Measurements from ENCODE around the gene RUBCNL.
"Not testable (repeated sequence)": the region's sequence is repeated elsewhere in the genome, so short reads cannot be mapped to it uniquely, and the experiment has no call there.

RUBCNL gene

GRCh38 chr13:46372938-46373337, 14.1 kb downstream of the RUBCNL start:
- DNase-seq: not testable (repeated sequence)

- DNase-seq: no peak
Measured at GRCh38 chr13:46372071-46372470, 15.0 kb downstream of the RUBCNL start.

- no peak for DNase-seq
Measured at GRCh38 chr13:46369506-46370277, 17.4 kb downstream of the RUBCNL start.

- no peak for DNase-seq
Measured at GRCh38 chr13:46367617-46368327, 19.3 kb downstream of the RUBCNL start.

- DNase-seq: no peak
Measured at GRCh38 chr13:46361276-46361934, 25.6 kb downstream of the RUBCNL start.

- no peak for DNase-seq
Measured at GRCh38 chr13:46360604-46361003, 26.4 kb downstream of the RUBCNL start.

- DNase-seq: no peak
Measured at GRCh38 chr13:46359714-46360113, 27.3 kb downstream of the RUBCNL start.

- no peak for DNase-seq
Measured at GRCh38 chr13:46355901-46356590, 31.0 kb downstream of the RUBCNL start.

- no peak for DNase-seq
Measured at GRCh38 chr13:46355088-46355468, 32.0 kb downstream of the RUBCNL start.

- DNase-seq: no peak
Measured at GRCh38 chr13:46354156-46355087, 32.6 kb downstream of the RUBCNL start.

- DNase-seq: no peak
Measured at GRCh38 chr13:46352805-46353204, 34.2 kb downstream of the RUBCNL start.

GRCh38 chr13:46350003-46350402, 37.0 kb downstream of the RUBCNL start:
- no peak for DNase-seq

GRCh38 chr13:46348961-46349360, 38.1 kb downstream of the RUBCNL start:
- DNase-seq: no peak

GRCh38 chr13:46347277-46347676, 39.8 kb downstream of the RUBCNL start:
- no peak for DNase-seq

- DNase-seq: no peak
Measured at GRCh38 chr13:46345866-46346265, 41.2 kb downstream of the RUBCNL start.

- no peak for DNase-seq
Measured at GRCh38 chr13:46345398-46345797, 41.7 kb downstream of the RUBCNL start.

GRCh38 chr13:46343279-46343994, 43.6 kb downstream of the RUBCNL start:
- no peak for DNase-seq

- no peak for DNase-seq
Measured at GRCh38 chr13:46342538-46342937, 44.5 kb downstream of the RUBCNL start.

GRCh38 chr13:46341112-46341711, 45.8 kb downstream of the RUBCNL start:
- no peak for DNase-seq

GRCh38 chr13:46340631-46341111, 46.4 kb downstream of the RUBCNL start:
- DNase-seq: no peak

- no peak for DNase-seq
Measured at GRCh38 chr13:46340011-46340410, 47.0 kb downstream of the RUBCNL start.

All from activated gamma-delta T cell (primary cell).